Measurements from ENCODE around the gene KDM7A.

The KDM7A gene

GRCh38 chr7:140060788-140061606 lies 115.8 kb downstream of the KDM7A start:
- no peaks in the 10 kb centered on the region for H3K36me3 ChIP-seq (ENCODE audit: insufficient read depth, insufficient read length, low read length)
- no peaks in the 10 kb centered on the region for H3K9me3 ChIP-seq (ENCODE audit: insufficient read depth, low read length)
- no peak for TF ChIP-seq YY1 (IDR thresholded peaks at IDR 0.05; ENCODE audit: insufficient read depth, insufficient read length)
- TF ChIP-seq SUZ12 (IDR thresholded peaks at IDR 0.05; ENCODE audit: extremely low read depth, insufficient read depth, insufficient read length): no peak
- no peak overlapping the region for H3K9ac ChIP-seq (ENCODE audit: insufficient read length, low read depth)
- DNase-seq (ENCODE audit: low read depth, low spot score): no peak
- no peak overlapping the region for H3K4me3 ChIP-seq (ENCODE audit: insufficient read length, low read depth)
- peaks cover 38% of the 10 kb centered on the region for H3K27me3 ChIP-seq (ENCODE audit: insufficient read depth, insufficient read length)
- no peaks in the 10 kb centered on the region for H3K4me1 ChIP-seq (ENCODE audit: insufficient read depth, insufficient read length)

- no peak for DNase-seq (ENCODE audit: low read depth, low spot score)
- Histone ChIP-seq H3K9me3 (ENCODE audit: insufficient read depth, low read length) (no peaks in the 10 kb centered on the region), H3K4me3 (ENCODE audit: insufficient read length, low read depth) (no peak overlapping the region), H3K9ac (ENCODE audit: insufficient read length, low read depth) (no peak overlapping the region), H3K4me1 (ENCODE audit: insufficient read depth, insufficient read length) (no peaks in the 10 kb centered on the region), H3K27me3 (ENCODE audit: insufficient read depth, insufficient read length) (peaks cover 38% of the 10 kb centered on the region), H3K36me3 (ENCODE audit: insufficient read depth, insufficient read length, low read length) (no peaks in the 10 kb centered on the region)
- TF ChIP-seq YY1 (IDR thresholded peaks at IDR 0.05; ENCODE audit: insufficient read depth, insufficient read length): no peak
These were observed 116.5 kb downstream of the KDM7A start for GRCh38 chr7:140060243-140060630.

- no peaks in the 10 kb centered on the region for H3K4me1 ChIP-seq (ENCODE audit: insufficient read depth, insufficient read length)
- no peaks in the 10 kb centered on the region for H3K9me3 ChIP-seq (ENCODE audit: insufficient read depth, low read length)
- no peak for DNase-seq (ENCODE audit: low read depth, low spot score)
- no peak overlapping the region for H3K4me3 ChIP-seq (ENCODE audit: insufficient read length, low read depth)
- H3K9ac ChIP-seq (ENCODE audit: insufficient read length, low read depth): no peak overlapping the region
- H3K36me3 ChIP-seq (ENCODE audit: insufficient read depth, insufficient read length, low read length): no peaks in the 10 kb centered on the region
- peaks cover 38% of the 10 kb centered on the region for H3K27me3 ChIP-seq (ENCODE audit: insufficient read depth, insufficient read length)
- TF ChIP-seq ZNF274 (IDR thresholded peaks at IDR 0.05; ENCODE audit: low read depth, low read length): no peak
- TF ChIP-seq SUZ12 (IDR thresholded peaks at IDR 0.05; ENCODE audit: extremely low read depth, insufficient read depth, insufficient read length): no peak
- no peak for TF ChIP-seq YY1 (IDR thresholded peaks at IDR 0.05; ENCODE audit: insufficient read depth, insufficient read length)
These were observed 117.2 kb downstream of the KDM7A start for GRCh38 chr7:140059273-140060242.

GRCh38 chr7:140058517-140058916 lies 118.3 kb downstream of the KDM7A start:
- Histone ChIP-seq H3K4me3 (ENCODE audit: insufficient read length, low read depth) (no peak overlapping the region), H3K9me3 (ENCODE audit: insufficient read depth, low read length) (no peaks in the 10 kb centered on the region), H3K9ac (ENCODE audit: insufficient read length, low read depth) (no peak overlapping the region), H3K27me3 (ENCODE audit: insufficient read depth, insufficient read length) (peaks cover 31% of the 10 kb centered on the region), H3K36me3 (ENCODE audit: insufficient read depth, insufficient read length, low read length) (no peaks in the 10 kb centered on the region), H3K4me1 (ENCODE audit: insufficient read depth, insufficient read length) (no peaks in the 10 kb centered on the region)
- no peak for DNase-seq (ENCODE audit: low read depth, low spot score)
- TF ChIP-seq SUZ12 (IDR thresholded peaks at IDR 0.05; ENCODE audit: extremely low read depth, insufficient read depth, insufficient read length): no peak
- no peak for TF ChIP-seq YY1 (IDR thresholded peaks at IDR 0.05; ENCODE audit: insufficient read depth, insufficient read length)
- no peak for TF ChIP-seq ZNF274 (IDR thresholded peaks at IDR 0.05; ENCODE audit: low read depth, low read length)

GRCh38 chr7:140057143-140057535 lies 119.6 kb downstream of the KDM7A start:
- Histone ChIP-seq H3K9ac (ENCODE audit: insufficient read length, low read depth) (no peak overlapping the region), H3K27me3 (ENCODE audit: insufficient read depth, insufficient read length) (peaks cover 18% of the 10 kb centered on the region), H3K4me3 (ENCODE audit: insufficient read length, low read depth) (no peak overlapping the region), H3K4me1 (ENCODE audit: insufficient read depth, insufficient read length) (no peaks in the 10 kb centered on the region), H3K9me3 (ENCODE audit: insufficient read depth, low read length) (no peaks in the 10 kb centered on the region), H3K36me3 (ENCODE audit: insufficient read depth, insufficient read length, low read length) (no peaks in the 10 kb centered on the region)
- TF ChIP-seq ZNF274 (IDR thresholded peaks at IDR 0.05; ENCODE audit: low read depth, low read length) (no peak), SUZ12 (IDR thresholded peaks at IDR 0.05; ENCODE audit: extremely low read depth, insufficient read depth, insufficient read length) (no peak), YY1 (IDR thresholded peaks at IDR 0.05; ENCODE audit: insufficient read depth, insufficient read length) (no peak)
- no peak for DNase-seq (ENCODE audit: low read depth, low spot score)

GRCh38 chr7:140056431-140057142 lies 120.2 kb downstream of the KDM7A start:
- Histone ChIP-seq H3K4me1 (ENCODE audit: insufficient read depth, insufficient read length) (no peaks in the 10 kb centered on the region), H3K27me3 (ENCODE audit: insufficient read depth, insufficient read length) (peaks cover 13% of the 10 kb centered on the region), H3K36me3 (ENCODE audit: insufficient read depth, insufficient read length, low read length) (no peaks in the 10 kb centered on the region), H3K4me3 (ENCODE audit: insufficient read length, low read depth) (no peak overlapping the region), H3K9ac (ENCODE audit: insufficient read length, low read depth) (no peak overlapping the region), H3K9me3 (ENCODE audit: insufficient read depth, low read length) (no peaks in the 10 kb centered on the region)
- no peak for TF ChIP-seq ZNF274 (IDR thresholded peaks at IDR 0.05; ENCODE audit: low read depth, low read length)
- DNase-seq (ENCODE audit: low read depth, low spot score): no peak

- no peaks in the 10 kb centered on the region for H3K9me3 ChIP-seq (ENCODE audit: insufficient read depth, low read length)
- H3K36me3 ChIP-seq (ENCODE audit: insufficient read depth, insufficient read length, low read length): no peaks in the 10 kb centered on the region
These were observed 121.0 kb downstream of the KDM7A start for GRCh38 chr7:140055833-140056232.

More at GRCh38 chr7:140055833-140056232, 121.0 kb downstream of the KDM7A start:
- Histone ChIP-seq H3K4me3 (ENCODE audit: insufficient read length, low read depth) (no peak overlapping the region), H3K4me1 (ENCODE audit: insufficient read depth, insufficient read length) (no peaks in the 10 kb centered on the region), H3K27me3 (ENCODE audit: insufficient read depth, insufficient read length) (peaks cover 5% of the 10 kb centered on the region), H3K9ac (ENCODE audit: insufficient read length, low read depth) (no peak overlapping the region)
- DNase-seq (ENCODE audit: low read depth, low spot score): no peak
- no peak for TF ChIP-seq SUZ12 (IDR thresholded peaks at IDR 0.05; ENCODE audit: extremely low read depth, insufficient read depth, insufficient read length)

All from NT2/D1 (cell line).